K562 (cell line): Measurements from ENCODE around the gene TNK2. TPM values are rescaled to one million over a fixed set of nuclear protein-coding genes. Genes with fewer than 3 reads are reported as not detected.

Source experiments
- ATAC-seq: fragments of 200-7000 bp; cut with Tn5 transposase; 3 replicates; pipeline ENCODE4 v1.9.1; 2020; ENCODE audit warnings: moderate library complexity
- BruUV-seq: library from RNA; stranded (reverse); fragments of 400-500 nt; replicated peaks from 2 replicates; lab custom pipeline; 2021; lab: Mats Ljungman, UMichigan
- CTCF ChIA-PET: fragments of 300-600 bp; formaldehyde crosslinking; extraction: SDS; loops from one replicate; lab custom pipeline; 2021; ENCODE audit warnings: low intra/inter-chr PET ratio; lab: Yijun Ruan, JAX
- POLR2A ChIA-PET: fragments of 300-600, 350-650 bp; sonication (Branson Sonifier 250); formaldehyde crosslinking; extraction: SDS; loops from one replicate; lab custom pipeline; 2021; ENCODE audit warnings: antibody characterized with exemption, inconsistent platforms; lab: Yijun Ruan, JAX
- DNase-seq, 4 experiments: peaks; one replicate each; pipeline versions ENCODE4 v3.0.0 to v3.0.0-alpha.2; 2011 to 2018; ENCODE audit warnings: low spot score in 3 of 4, mixed read lengths in 3 of 4; ENCODE audit errors: extremely low read depth in 1 of 4
- FAIRE-seq: peaks from 2 replicates; lab custom pipeline; 2011; peaks lifted over from hg19 to GRCh38; lab: Jason Lieb, UNC
- H2AFZ ChIP-seq: 2 replicates; pipeline ENCODE4 v1.6.0; 2011; ENCODE audit warnings: low read depth, low read length, control low read depth, inconsistent platforms
- H3K27ac ChIP-seq: fragments of 200-600 bp; 3 replicates; pipeline ENCODE4 v1.8.0; 2011; ENCODE audit warnings: low read depth, mild to moderate bottlenecking, control low read depth, inconsistent platforms, low read length, moderate library complexity, mixed read lengths; ENCODE audit errors: extremely low read depth
- H3K27me3 ChIP-seq, 2 experiments: fragments of 300-600 bp in 1 of 2; 2 replicates in 1 of 2; 3 replicates in 1 of 2; pipeline versions ENCODE4 v1.6.0 to v1.8.0; 2011; ENCODE audit warnings: inconsistent platforms in 2 of 2, low read length in 2 of 2, mild to moderate bottlenecking in 1 of 2, mixed read lengths in 1 of 2, moderate library complexity in 1 of 2; ENCODE audit not compliant: control insufficient read depth in 2 of 2, insufficient read depth in 2 of 2
- H3K36me3 ChIP-seq: fragments of 300-600 bp; 3 replicates; pipeline ENCODE4 v1.8.0; 2011; ENCODE audit warnings: mild to moderate bottlenecking, low read length, inconsistent platforms; ENCODE audit not compliant: control insufficient read depth, insufficient read depth
- H3K4me1 ChIP-seq, 2 experiments: fragments of 200-600 bp in 1 of 2; replicated peaks in 1 of 2; 2 replicates in 1 of 2; 3 replicates in 1 of 2; pipeline versions ENCODE4 v1.5.1 to v1.8.0; 2011; ENCODE audit warnings: inconsistent platforms in 2 of 2, low read length in 2 of 2, mild to moderate bottlenecking in 1 of 2, mixed read lengths in 1 of 2, moderate library complexity in 1 of 2; ENCODE audit not compliant: control insufficient read depth in 2 of 2, insufficient read depth in 2 of 2
- H3K4me2 ChIP-seq: 2 replicates; pipeline ENCODE4 v1.6.1; 2011; ENCODE audit warnings: low read length, control low read depth, inconsistent platforms, mixed read lengths; ENCODE audit not compliant: insufficient read depth
- H3K4me3 ChIP-seq: fragments of 200-600 bp; sonication (generic), shearing (Covaris generic); 2 replicates; pipeline ENCODE4 v1.5.1; 2016; ENCODE audit warnings: control low read depth, inconsistent platforms
- H3K79me2 ChIP-seq: fragments of 200-600 bp; 3 replicates; pipeline ENCODE4 v1.8.0; 2011; ENCODE audit warnings: low read length, inconsistent platforms; ENCODE audit not compliant: control insufficient read depth, insufficient read depth
- H3K9ac ChIP-seq, 2 experiments: 2 replicates each; pipeline versions ENCODE4 v1.6.0 to v1.6.1; 2011; ENCODE audit warnings: low read depth in 2 of 2, low read length in 2 of 2, control low read depth in 1 of 2, inconsistent platforms in 1 of 2, mild to moderate bottlenecking in 1 of 2, mixed read lengths in 1 of 2; ENCODE audit not compliant: insufficient read depth in 1 of 2
- H3K9me1 ChIP-seq: one replicate; pipeline ENCODE4 v1.6.0; 2011; ENCODE audit warnings: inconsistent platforms, mild to moderate bottlenecking, low read length, moderate library complexity; ENCODE audit not compliant: control insufficient read depth, insufficient read depth
- H3K9me3 ChIP-seq: replicated peaks from 2 replicates; pipeline ENCODE4 v1.5.1; 2011; ENCODE audit warnings: low read depth, low read length, inconsistent platforms; ENCODE audit not compliant: control insufficient read depth, insufficient read depth
- H4K20me1 ChIP-seq: replicated peaks from 2 replicates; pipeline ENCODE4 v1.6.1; 2011; ENCODE audit warnings: low read length, inconsistent platforms, mixed read lengths; ENCODE audit not compliant: control insufficient read depth, insufficient read depth
- SAFB2 ChIP-seq: fragments of 200-400 bp; formaldehyde crosslinking; IDR thresholded peaks from 2 replicates; pipeline ENCODE4 v1.6.1; 2018; ENCODE audit warnings: borderline replicate concordance, low read length, low read depth, moderate library complexity; ENCODE audit not compliant: severe bottlenecking
- whole genome bisulfite sequencing: fragments of 100-300 bp; shearing (Covaris generic); methylation state at CpG from one replicate; pipeline ENCODE4 v1.1.6; 2016; ENCODE audit warnings: low coverage, mixed read lengths; ENCODE audit not compliant: insufficient coverage; ENCODE audit errors: missing lambda C conversion rate; 5-methylcytosine and 5-hydroxymethylcytosine counted together
- in situ Hi-C: fragments of 300-500 bp; cut with MboI; formaldehyde crosslinking; loops from 4 replicates; pipeline ENCODE4 v1.15.0; 2018; ENCODE audit warnings: inconsistent platforms, mixed read lengths
- intact Hi-C: fragments of 100-400 bp; cut with micrococcal nuclease; formaldehyde crosslinking; loops from 2 replicates; pipeline ENCODE4 v1.14.2; 2022
- polyA plus RNA-seq, 8 experiments: library from polyadenylated mRNA; depleted of rRNA in 4 of 8; stranded (reverse) in 5 of 8; unstranded in 3 of 8; fragments of >200 nt; fragmentation: Nextera tagmentation in 2 of 8; fragmentation: Illumina TruSeq in 1 of 8; extraction: Ambion mirVana in 2 of 8; extraction: Trizol in 1 of 8; gene quantifications; 2 replicates each; pipeline versions ENCODE4 v1.2.1 to v1.2.3, GENCODE V29; 2011 to 2014; ENCODE audit warnings: inconsistent platforms in 1 of 8, missing spikeins in 1 of 8
- total RNA-seq, 7 experiments: library from RNA; depleted of rRNA in 6 of 7; stranded (reverse); fragments of >200 nt in 6 of 7; fragmentation: Illumina TruSeq in 2 of 7; extraction: Trizol in 2 of 7; gene quantifications; 2 replicates each; pipeline versions ENCODE4 v1.2.1 to v1.2.3, GENCODE V29; 2011 to 2021; ENCODE audit warnings: low replicate concordance in 1 of 7
- TF ChIP-seq, protein P1 (sequence below), 3 experiments: IDR thresholded peaks in 2 of 3; conservative IDR thresholded peaks in 1 of 3; 2 replicates each; pipeline ENCODE4 v1.5.1; 2011 to 2012; ENCODE audit warnings: low read length in 3 of 3, mild to moderate bottlenecking in 3 of 3, control low read depth in 2 of 3, improper control_type of control experiment in 1 of 3, inconsistent platforms in 1 of 3, low read depth in 1 of 3, mixed read lengths in 1 of 3, moderate library complexity in 1 of 3; ENCODE audit not compliant: insufficient read depth in 2 of 3

TNK2 gene
- total and polyA plus RNA-seq, 9 of the 15 experiments (the other 6 are each of a cell fraction or from before 2014, with no cell fraction given) = 0.03 to 33.8 (median 6.5) TPM

- Histone ChIP-seq H3K36me3 (no peaks in the 10 kb centered on the region), H4K20me1 (no peaks in the 10 kb centered on the region), H2AFZ (no peak overlapping the region), H3K79me2 (no peaks in the 10 kb centered on the region), H3K27me3 (no peaks in the 10 kb centered on the region), H3K9me1 (no peaks in the 10 kb centered on the region), H3K4me3 (no peak overlapping the region), H3K4me1 (peaks cover 14 to 42% of the 10 kb centered on the region in 2 experiments), H3K9me3 (no peaks in the 10 kb centered on the region), H3K27ac (no peak overlapping the region), H3K4me2 (no peak overlapping the region), H3K9ac (no peak overlapping the region)
- ATAC-seq (no peak), FAIRE-seq (no peak), DNase-seq (no peak)
- ChIA-PET POLR2A (interaction anchor here (0.6 kb wide), 1 partner anchor 147 kb away, joined by 3 read pairs; no protein-coding TSS in a partner anchor), CTCF (interaction anchor here (0.6 to 1.0 kb wide), 3 partner anchors 10 to 576 kb away, joined by 3 to 4 read pairs (median 3); no protein-coding TSS in a partner anchor)
- TF ChIP-seq, protein P1, sequence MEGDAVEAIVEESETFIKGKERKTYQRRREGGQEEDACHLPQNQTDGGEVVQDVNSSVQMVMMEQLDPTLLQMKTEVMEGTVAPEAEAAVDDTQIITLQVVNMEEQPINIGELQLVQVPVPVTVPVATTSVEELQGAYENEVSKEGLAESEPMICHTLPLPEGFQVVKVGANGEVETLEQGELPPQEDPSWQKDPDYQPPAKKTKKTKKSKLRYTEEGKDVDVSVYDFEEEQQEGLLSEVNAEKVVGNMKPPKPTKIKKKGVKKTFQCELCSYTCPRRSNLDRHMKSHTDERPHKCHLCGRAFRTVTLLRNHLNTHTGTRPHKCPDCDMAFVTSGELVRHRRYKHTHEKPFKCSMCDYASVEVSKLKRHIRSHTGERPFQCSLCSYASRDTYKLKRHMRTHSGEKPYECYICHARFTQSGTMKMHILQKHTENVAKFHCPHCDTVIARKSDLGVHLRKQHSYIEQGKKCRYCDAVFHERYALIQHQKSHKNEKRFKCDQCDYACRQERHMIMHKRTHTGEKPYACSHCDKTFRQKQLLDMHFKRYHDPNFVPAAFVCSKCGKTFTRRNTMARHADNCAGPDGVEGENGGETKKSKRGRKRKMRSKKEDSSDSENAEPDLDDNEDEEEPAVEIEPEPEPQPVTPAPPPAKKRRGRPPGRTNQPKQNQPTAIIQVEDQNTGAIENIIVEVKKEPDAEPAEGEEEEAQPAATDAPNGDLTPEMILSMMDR (IDR thresholded peaks at IDR 0.05 in 2 of 3, conservative IDR thresholded peaks at IDR 0.05 in 1 of 3; ENCODE audit: insufficient read depth in 2 of 3, low read depth in 1 of 3, low read length in 3 of 3) = 0 out of 6 replicates have a peak, but pooled peaks of 1 of the 3 experiments have one; percentile 9
- no peak for TF ChIP-seq SAFB2
- BruUV-seq = no TSS peak
- intact Hi-C loops = loop anchor here (1.0 to 10.0 kb wide), 5 partner anchors 75 to 291 kb away; no protein-coding TSS in a partner anchor
- 83% methylated on average over 19 of the region's 53 CpGs for WGBS
- in situ Hi-C loops = loop anchor here (10.0 kb wide), 2 partner anchors 225 to 1775 kb away; no protein-coding TSS in a partner anchor
Measured at GRCh38 chr3:195849322-195850074, 58.9 kb downstream of the TNK2 start.
